HEK293 (cell line): ENCODE results near the gene LHX2.

ENCODE experiments used
- BCL11A ChIP-seq: fragments of 450-650 bp; formaldehyde crosslinking; IDR thresholded peaks from 2 replicates; pipeline ENCODE4 v1.5.1; 2016; ENCODE audit warnings: low read depth, missing biosample characterization, missing genetic modification characterization
- HOXC10 ChIP-seq: sonication (generic); formaldehyde crosslinking; IDR thresholded peaks from 2 replicates; pipeline ENCODE4 v1.8.1; 2023; ENCODE audit warnings: mild to moderate bottlenecking, missing genetic modification reagents
- INSM2 ChIP-seq: fragments of 450-650 bp; formaldehyde crosslinking; IDR thresholded peaks from 2 replicates; pipeline ENCODE4 v1.5.1; 2016; ENCODE audit warnings: missing biosample characterization, missing genetic modification characterization
- KLF1 ChIP-seq: fragments of 450-650 bp; formaldehyde crosslinking; IDR thresholded peaks from 2 replicates; pipeline ENCODE4 v1.5.1; 2016; ENCODE audit warnings: missing biosample characterization, missing genetic modification characterization
- PBX3 ChIP-seq: sonication (generic); formaldehyde crosslinking; IDR thresholded peaks from 2 replicates; pipeline ENCODE4 v1.8.1; 2022; ENCODE audit warnings: mild to moderate bottlenecking, moderate library complexity, missing genetic modification reagents
- SP3 ChIP-seq: fragments of 450-650 bp; formaldehyde crosslinking; IDR thresholded peaks from 2 replicates; pipeline ENCODE4 v1.5.1; 2016; ENCODE audit warnings: missing biosample characterization, missing genetic modification characterization
- SP7 ChIP-seq: fragments of 450-650 bp; formaldehyde crosslinking; IDR thresholded peaks from 2 replicates; pipeline ENCODE4 v1.5.1; 2016; ENCODE audit warnings: missing biosample characterization, missing genetic modification characterization
- ZBTB20 ChIP-seq: fragments of 450-650 bp; formaldehyde crosslinking; IDR thresholded peaks from 2 replicates; pipeline ENCODE4 v1.5.1; 2016; ENCODE audit warnings: missing biosample characterization, missing genetic modification characterization
- ZFHX2 ChIP-seq: fragments of 450-650 bp; formaldehyde crosslinking; conservative IDR thresholded peaks from 2 replicates; pipeline ENCODE4 v1.5.1; 2016; ENCODE audit warnings: missing biosample characterization, missing genetic modification characterization
- ZNF132 ChIP-seq: fragments of 450-650 bp; formaldehyde crosslinking; IDR thresholded peaks from 2 replicates; pipeline ENCODE4 v1.5.1; 2017; ENCODE audit warnings: missing biosample characterization, missing genetic modification characterization, borderline replicate concordance
- ZNF175 ChIP-seq: fragments of 450-650 bp; formaldehyde crosslinking; IDR thresholded peaks from 2 replicates; pipeline ENCODE4 v1.5.1; 2016; ENCODE audit warnings: missing biosample characterization, missing genetic modification characterization
- ZNF2 ChIP-seq: fragments of 450-650 bp; formaldehyde crosslinking; IDR thresholded peaks from 2 replicates; pipeline ENCODE4 v1.5.1; 2016; ENCODE audit warnings: missing biosample characterization, missing genetic modification characterization
- ZNF366 ChIP-seq: fragments of 450-650 bp; formaldehyde crosslinking; conservative IDR thresholded peaks from 2 replicates; pipeline ENCODE4 v1.5.1; 2016; ENCODE audit warnings: missing biosample characterization, missing genetic modification characterization
- ZNF433 ChIP-seq: fragments of 450-650 bp; formaldehyde crosslinking; IDR thresholded peaks from 2 replicates; pipeline ENCODE4 v1.5.1; 2016; ENCODE audit warnings: missing biosample characterization, missing genetic modification characterization, low read depth
- ZNF473 ChIP-seq: fragments of 450-650 bp; formaldehyde crosslinking; IDR thresholded peaks from 2 replicates; pipeline ENCODE4 v1.5.1; 2017; ENCODE audit warnings: missing biosample characterization, missing genetic modification characterization
- ZNF48 ChIP-seq: fragments of 450-650 bp; formaldehyde crosslinking; IDR thresholded peaks from 2 replicates; pipeline ENCODE4 v1.5.1; 2016; ENCODE audit warnings: missing biosample characterization, missing genetic modification characterization
- ZNF513 ChIP-seq: fragments of 450-650 bp; IDR thresholded peaks from 2 replicates; pipeline ENCODE4 v1.5.1; 2018; ENCODE audit warnings: missing biosample characterization, missing genetic modification characterization
- ZNF549 ChIP-seq: fragments of 450-650 bp; IDR thresholded peaks from 2 replicates; pipeline ENCODE4 v1.5.1; 2018; ENCODE audit warnings: missing biosample characterization, missing genetic modification characterization, mild to moderate bottlenecking, inconsistent platforms, moderate library complexity
- ZNF560 ChIP-seq: fragments of 450-650 bp; formaldehyde crosslinking; IDR thresholded peaks from 2 replicates; pipeline ENCODE4 v1.5.1; 2017; ENCODE audit warnings: missing biosample characterization, missing genetic modification characterization, borderline replicate concordance
- ZNF561 ChIP-seq: fragments of 450-650 bp; IDR thresholded peaks from 2 replicates; pipeline ENCODE4 v1.5.1; 2018; ENCODE audit warnings: missing biosample characterization, missing genetic modification characterization, borderline replicate concordance
- ZNF623 ChIP-seq: fragments of 450-650 bp; formaldehyde crosslinking; IDR thresholded peaks from 2 replicates; pipeline ENCODE4 v1.5.1; 2016; ENCODE audit warnings: missing biosample characterization, missing genetic modification characterization
- ZNF76 ChIP-seq: fragments of 450-650 bp; formaldehyde crosslinking; IDR thresholded peaks from 2 replicates; pipeline ENCODE4; 2016; ENCODE audit warnings: low read depth, missing biosample characterization, missing genetic modification characterization, borderline replicate concordance
- ZNF791 ChIP-seq: fragments of 450-650 bp; formaldehyde crosslinking; IDR thresholded peaks from 2 replicates; pipeline ENCODE4 v1.5.1; 2016; ENCODE audit warnings: missing biosample characterization, missing genetic modification characterization
- ZNF792 ChIP-seq: fragments of 450-650 bp; formaldehyde crosslinking; IDR thresholded peaks from 2 replicates; pipeline ENCODE4 v1.5.1; 2016; ENCODE audit warnings: missing biosample characterization, missing genetic modification characterization
- ZNF837 ChIP-seq: fragments of 450-650 bp; formaldehyde crosslinking; IDR thresholded peaks from 2 replicates; pipeline ENCODE4 v1.5.1; 2016; ENCODE audit warnings: missing biosample characterization, missing genetic modification characterization
- ZNF843 ChIP-seq: fragments of 450-650 bp; formaldehyde crosslinking; IDR thresholded peaks from 2 replicates; pipeline ENCODE4 v1.5.1; 2016; ENCODE audit warnings: missing biosample characterization, missing genetic modification characterization
- TF ChIP-seq, protein P1 (sequence below): fragments of 450-650 bp; formaldehyde crosslinking; IDR thresholded peaks from 2 replicates; pipeline ENCODE4 v1.5.1; 2016; ENCODE audit warnings: missing biosample characterization, missing genetic modification characterization
- TF ChIP-seq, protein P2 (sequence below): fragments of 450-650 bp; formaldehyde crosslinking; IDR thresholded peaks from 2 replicates; pipeline ENCODE4 v1.5.1; 2016; ENCODE audit warnings: missing biosample characterization, missing genetic modification characterization

LHX2 gene

DNA sequence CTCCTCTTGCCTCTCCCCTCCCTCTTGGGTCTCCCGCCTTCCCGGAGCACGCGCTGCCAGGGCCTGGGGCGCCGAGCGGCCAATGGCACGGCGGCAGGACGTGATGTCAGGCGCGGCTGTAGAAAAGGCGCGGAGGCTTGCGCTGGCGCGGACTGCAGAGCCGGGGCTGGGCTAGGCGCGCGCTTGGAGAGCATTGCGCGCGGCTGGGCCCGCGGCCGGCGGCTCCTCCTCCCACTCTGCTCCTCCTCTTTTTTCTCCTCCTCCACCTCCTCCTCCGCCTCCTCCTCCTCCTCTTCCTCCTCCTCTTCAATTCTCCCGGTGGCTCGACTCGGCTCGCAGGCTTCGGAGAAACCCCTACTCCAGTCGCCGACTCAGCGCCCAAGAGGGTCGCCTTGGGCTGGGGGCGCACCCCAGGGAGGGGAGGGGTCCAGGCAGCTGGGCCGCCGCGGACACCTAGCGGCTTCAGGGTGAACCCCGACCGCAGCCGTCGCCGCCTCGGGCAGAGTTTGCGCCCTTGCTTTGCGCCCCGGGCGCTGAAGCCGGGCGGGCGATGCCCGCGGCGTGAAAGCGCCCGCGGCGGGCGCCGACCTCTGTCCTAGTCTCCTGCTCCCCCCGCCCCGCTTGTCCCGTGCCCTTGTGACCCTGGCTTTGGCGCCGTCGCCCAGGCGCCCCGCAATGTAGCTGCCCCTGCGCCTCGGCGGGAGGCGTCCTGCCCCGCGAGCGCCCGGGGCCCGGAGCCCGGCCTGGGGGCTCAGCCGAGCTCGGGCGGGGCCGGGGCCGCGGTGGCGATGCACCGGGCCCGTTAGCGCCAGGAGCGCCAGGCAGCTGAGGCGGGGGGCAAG is at the start of gene LHX2 (continued):
- TF ChIP-seq SP7 (tag by site-specific recombination) (peak; percentile 28; the same call in 1 of the 2 replicates), ZNF76 (no peak), ZNF132 (tag by site-specific recombination) (no peak), BCL11A (tag by site-specific recombination) (no peak), ZNF2 (tag by site-specific recombination) (no peak), INSM2 (peak; percentile 55; the same call in 1 of the 2 replicates), ZBTB20 (tag by site-specific recombination) (no peak), KLF1 (tag by site-specific recombination) (no peak), ZNF473 (tag by site-specific recombination) (no peak), ZNF623 (no peak), HOXC10 (0 out of 2 replicates have a peak, but pooled peaks have one; percentile 88), ZNF791 (tag by site-specific recombination) (no peak), ZNF513 (peak; percentile 89), ZNF560 (tag by site-specific recombination) (no peak), ZNF561 (tag by site-specific recombination) (no peak), ZNF837 (tag by site-specific recombination) (no peak), ZFHX2 (tag by site-specific recombination) (peak; percentile 93), ZNF175 (tag by site-specific recombination) (no peak), PBX3 (CRISPR knock-in tag) (peak; percentile 90), ZNF433 (tag by site-specific recombination) (no peak), ZNF549 (tag by site-specific recombination) (no peak), ZNF843 (no peak), SP3 (tag by site-specific recombination) (peak; percentile 77), ZNF48 (no peak), ZNF792 (tag by site-specific recombination) (no peak), ZNF366 (tag by site-specific recombination) (peak; percentile 51; the same call in 1 of the 2 replicates)
- TF ChIP-seq, protein P1, sequence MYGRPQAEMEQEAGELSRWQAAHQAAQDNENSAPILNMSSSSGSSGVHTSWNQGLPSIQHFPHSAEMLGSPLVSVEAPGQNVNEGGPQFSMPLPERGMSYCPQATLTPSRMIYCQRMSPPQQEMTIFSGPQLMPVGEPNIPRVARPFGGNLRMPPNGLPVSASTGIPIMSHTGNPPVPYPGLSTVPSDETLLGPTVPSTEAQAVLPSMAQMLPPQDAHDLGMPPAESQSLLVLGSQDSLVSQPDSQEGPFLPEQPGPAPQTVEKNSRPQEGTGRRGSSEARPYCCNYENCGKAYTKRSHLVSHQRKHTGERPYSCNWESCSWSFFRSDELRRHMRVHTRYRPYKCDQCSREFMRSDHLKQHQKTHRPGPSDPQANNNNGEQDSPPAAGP: no peak
- TF ChIP-seq, protein P2, sequence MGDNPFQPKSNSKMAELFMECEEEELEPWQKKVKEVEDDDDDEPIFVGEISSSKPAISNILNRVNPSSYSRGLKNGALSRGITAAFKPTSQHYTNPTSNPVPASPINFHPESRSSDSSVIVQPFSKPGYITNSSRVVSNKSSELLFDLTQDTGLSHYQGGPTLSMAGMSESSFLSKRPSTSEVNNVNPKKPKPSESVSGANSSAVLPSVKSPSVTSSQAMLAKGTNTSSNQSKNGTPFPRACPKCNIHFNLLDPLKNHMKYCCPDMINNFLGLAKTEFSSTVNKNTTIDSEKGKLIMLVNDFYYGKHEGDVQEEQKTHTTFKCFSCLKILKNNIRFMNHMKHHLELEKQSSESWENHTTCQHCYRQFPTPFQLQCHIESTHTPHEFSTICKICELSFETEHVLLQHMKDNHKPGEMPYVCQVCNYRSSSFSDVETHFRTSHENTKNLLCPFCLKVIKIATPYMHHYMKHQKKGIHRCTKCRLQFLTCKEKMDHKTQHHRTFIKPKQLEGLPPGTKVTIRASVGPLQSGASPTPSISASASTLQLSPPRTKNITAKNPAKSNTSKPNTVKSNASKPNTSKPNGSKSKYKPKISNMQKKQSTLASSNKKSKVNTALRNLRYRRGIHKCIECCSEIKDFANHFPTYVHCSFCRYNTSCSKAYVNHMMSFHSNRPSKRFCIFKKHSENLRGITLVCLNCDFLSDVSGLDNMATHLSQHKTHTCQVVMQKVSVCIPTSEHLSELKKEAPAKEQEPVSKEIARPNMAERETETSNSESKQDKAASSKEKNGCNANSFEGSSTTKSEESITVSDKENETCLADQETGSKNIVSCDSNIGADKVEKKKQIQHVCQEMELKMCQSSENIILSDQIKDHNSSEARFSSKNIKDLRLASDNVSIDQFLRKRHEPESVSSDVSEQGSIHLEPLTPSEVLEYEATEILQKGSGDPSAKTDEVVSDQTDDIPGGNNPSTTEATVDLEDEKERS (tag by site-specific recombination): no peak
